HG03469 (cell line): ENCODE data around the gene ENG.
"Not testable (repeated sequence)": the region's sequence is repeated elsewhere in the genome, so short reads cannot be mapped to it uniquely, and the experiment has no call there.

ENCODE experiments used
- ATAC-seq: cut with Tn5 transposase; IDR thresholded peaks from one replicate; pipeline ENCODE4 v1.9.1; 2021; ENCODE audit warnings: mild to moderate bottlenecking, moderate library complexity, moderate number of reproducible peaks; ENCODE audit not compliant: unreplicated experiment

Gene ENG

DNA sequence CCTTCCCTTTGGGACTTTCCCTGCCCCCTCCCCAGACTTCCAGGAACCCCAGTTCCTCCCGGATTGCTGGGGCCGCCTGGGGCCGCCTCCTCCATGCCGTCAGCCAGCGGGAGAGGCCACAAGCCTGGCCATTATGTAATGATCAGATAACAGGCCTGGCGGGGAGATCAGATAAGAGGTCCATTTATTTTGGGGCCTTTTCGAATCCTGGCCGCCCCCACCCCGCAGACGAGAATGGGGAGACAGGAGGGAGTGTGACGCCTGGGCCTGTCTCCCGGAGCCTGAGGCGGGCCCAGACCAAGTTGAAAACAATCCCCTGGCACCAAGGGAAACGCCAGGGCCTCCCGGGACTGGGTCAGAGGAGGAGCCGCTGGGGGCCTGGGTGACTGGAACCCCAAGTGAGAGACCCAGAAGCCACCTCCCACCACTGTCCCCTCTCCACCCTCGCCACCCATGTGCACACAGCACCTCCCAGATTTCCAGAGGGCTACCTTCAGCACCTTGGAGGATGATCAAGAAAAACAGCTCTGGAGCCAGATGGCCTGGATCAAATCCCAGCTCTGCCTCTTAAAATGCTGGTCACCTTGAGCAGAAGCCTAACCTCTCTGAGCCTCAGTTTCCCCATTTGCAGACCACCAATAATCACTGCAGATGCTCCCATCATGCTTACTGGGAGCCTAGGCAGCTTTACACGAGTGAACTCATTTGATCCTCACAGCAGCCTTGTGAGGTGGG, 7.8 kb downstream of the ENG start:
- ATAC-seq, result no peak

DNA sequence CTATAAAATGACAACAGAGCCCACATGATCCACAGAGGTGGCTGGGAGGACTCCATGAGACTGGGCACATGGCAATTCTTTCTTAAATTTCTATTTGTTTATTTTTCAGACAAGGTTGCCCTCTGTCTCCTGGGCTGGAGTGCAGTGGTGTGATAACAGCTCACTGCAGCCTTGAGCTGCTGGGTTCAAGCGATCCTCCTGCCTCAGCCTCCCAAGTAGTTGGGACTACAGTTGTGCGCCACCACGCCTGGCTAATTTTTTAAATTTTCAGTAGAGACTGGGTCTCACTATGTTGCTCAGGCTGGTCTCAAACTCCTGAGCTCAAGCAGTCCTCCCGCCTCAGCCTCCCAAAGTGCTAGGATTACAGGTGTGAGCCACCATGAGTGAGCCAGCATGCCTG, 8.8 kb downstream of the ENG start:
- not testable (repeated sequence) for ATAC-seq

DNA sequence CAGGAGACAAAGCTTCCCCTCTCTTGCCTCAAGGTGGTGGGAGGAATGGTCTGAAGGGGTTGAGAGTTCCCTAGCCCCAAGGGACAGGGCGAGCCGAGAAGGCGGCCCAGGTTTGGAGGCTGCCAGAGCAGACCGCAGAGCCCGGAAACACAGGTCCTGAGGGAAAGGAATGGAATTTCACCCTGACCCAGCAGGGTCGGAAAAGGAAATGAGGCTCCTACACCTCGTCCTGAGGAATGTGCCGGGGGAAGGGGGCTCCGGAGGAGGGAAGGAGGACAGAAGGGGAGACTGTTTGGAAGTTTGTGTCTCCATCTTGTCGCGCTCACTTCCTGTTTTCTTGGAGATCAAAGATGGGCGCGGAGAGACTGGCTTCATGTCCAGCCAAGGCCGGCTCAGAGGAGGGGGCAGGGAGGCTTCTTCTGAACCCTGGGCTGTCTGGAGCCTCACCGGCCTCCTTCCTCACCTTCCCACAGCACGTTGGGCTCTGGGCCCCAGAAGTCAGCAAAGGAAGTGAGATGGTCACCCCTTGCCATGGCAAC, 9.6 kb downstream of the ENG start:
- ATAC-seq, result no peak

DNA sequence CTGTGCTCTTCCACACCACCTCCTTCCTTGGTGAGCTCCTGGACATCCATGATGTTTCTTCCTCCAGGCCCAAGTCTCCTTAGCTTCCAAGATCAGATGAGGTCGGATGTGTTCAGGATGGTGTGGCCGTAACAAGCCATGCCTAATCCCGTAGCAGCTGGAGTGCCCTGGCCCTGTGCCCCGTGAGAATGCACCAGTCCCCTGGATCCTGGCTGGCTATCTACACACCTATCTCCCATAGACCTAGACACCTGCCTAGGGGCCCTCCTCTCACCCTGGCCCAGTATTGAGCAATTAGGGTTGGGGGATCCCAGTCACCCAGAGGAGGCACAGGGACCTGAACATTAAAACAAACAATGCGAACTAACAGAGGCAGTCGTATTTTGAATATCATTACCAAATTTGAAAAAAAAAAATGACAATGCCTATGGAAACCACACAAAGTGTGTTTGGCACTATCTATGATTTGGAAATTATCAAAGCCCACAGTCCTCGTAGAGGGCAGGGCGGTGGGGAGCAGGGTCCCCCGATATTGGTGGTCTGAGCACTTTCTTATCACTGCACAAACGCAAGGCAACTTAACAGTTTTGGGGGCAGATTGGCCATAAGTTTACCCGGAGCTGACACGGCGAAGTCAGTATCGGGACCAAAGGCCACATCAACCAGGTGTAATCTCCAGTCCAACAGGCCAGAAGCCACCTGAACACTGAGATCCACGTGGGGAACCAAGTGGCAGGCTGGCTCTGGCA, 13.2 kb downstream of the ENG start:
- no peak for ATAC-seq

DNA sequence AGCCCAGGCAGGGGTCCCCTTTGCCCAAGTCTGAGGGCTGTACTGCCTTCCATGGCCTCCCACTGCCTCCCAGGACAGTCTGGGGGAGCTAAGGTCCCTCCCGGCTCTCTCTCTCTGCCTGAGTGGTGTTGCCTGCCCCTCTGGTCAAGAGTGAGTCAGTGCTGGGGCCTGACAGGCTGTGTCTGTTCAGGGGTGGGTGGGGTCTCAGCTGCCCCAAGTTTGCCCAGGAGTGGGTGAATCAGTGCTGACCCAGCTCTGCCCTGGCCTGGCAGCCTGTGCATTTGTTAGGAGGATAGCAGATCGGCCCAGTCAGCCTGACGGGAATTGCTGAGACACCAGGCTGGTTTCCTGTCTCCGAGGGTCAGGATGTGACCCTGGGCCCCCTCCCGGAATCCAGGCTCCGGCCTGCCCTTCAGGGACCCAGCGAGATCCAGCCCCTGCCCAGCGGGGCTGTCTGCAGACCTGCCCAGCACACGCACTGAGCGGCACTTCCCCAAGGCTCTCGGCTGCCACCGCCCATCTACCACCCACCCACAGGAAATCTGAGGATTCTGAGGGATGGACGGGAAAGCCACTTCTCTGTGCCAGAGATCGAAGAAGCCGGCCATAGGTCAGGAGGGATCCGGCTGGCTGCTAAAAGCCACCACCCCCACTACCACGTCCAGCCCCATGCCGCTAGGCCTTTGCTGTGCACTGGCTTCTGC, 15.9 kb downstream of the ENG start:
- no peak for ATAC-seq

DNA sequence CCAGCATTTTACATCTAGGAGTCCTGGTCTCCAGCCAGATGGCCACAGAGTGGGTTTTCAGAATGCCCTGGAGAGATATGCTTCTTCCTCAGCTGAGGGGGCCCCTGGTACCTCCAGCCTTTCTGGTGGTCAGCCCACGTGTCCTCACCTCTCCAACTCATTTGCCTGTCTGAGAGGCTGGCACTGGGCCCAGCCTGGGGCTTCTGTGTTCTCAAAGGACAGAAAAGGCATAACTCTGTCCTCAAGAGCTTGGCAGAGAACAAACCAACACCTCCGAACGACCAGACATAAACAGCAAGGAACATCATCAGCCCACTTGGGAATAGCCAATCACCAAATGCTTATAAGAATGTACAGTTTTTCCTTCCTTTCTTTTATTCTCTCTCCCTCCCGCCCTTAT, 17.1 kb downstream of the ENG start:
- no peak for ATAC-seq

DNA sequence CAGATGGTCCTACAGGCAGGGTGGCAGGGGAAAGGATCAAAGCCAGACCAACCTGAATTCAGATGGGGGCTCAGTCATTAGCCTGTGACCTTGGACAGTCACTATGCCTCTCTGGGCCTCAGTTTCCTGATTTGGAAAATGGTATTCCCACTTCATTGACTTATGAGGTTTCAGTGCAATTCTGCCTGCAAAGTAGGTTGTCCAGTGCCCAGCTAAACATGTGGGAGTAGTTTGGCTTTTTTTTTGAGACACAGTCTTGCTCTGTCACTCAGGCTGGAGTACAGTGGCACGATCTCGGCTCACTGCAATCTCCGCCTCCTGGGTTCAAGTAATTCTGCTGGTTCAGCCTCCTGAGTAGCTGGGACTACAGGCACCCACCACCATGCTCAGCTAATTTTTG, 17.9 kb downstream of the ENG start:
- not testable (repeated sequence) for ATAC-seq

DNA sequence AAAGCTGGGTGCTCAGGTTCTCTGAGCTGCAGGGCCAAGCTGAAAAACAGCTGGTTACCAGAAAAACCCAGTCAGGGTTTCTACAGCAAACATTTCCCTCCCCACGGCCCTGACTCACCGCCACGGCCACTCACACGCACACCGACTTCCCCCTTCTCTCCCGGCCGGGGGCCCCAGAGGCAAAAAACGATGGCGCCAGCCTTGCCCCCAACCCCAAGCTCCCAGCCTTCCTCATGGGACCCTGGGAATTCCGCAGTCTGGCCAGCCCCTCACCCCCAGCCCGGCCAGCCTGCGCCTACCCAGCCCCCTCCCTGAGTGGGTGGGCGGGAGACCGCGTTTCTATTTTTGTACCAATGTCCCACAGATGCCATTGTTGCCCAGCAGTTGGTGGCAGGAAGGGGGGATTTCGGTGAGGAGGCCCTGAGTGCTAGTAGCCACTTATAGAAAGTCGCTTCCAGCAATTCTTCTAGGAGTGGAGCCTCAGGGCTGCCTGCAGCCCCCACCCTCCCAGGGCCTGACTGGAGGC, 18.4 kb downstream of the ENG start:
- ATAC-seq, result no peak

DNA sequence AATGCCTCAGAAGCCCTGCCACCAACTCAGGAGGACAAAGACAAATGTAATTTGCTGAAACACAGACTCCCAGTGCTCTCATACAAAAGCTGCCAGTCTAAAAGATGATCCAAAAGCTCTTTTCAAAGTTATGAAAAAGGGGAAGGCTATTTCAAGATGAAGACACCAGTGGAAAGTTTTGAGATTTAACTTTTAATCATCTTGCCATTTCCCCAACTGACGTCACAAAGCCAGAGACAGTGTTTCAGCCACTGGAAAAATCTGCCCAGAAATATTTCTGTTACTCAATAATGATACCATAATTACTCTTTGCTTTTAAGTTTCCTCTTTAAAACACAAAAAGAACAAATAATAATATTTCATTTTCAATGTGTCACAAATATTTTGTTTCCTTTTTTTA, 20.9 kb downstream of the ENG start:
- no peak for ATAC-seq

DNA sequence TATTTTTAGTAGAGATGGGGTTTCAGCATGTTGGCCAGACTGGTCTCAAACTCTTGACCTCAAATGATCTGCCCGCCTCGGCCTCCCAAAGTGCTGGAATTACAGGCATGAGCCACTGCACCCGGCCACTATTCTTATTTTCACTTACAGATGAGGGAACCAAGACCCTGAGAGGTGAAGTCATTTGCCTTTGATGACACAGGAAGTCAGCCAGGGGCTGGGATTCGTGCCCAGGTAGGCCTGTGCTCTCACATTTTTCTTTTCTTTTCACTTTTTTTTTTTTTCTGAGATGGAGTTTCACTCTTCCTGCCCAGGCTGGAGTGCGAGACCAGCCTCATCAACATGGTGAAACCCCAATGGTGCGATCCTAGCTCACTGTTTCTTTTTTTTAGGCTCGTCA, 22.2 kb downstream of the ENG start:
- ATAC-seq, result no peak

DNA sequence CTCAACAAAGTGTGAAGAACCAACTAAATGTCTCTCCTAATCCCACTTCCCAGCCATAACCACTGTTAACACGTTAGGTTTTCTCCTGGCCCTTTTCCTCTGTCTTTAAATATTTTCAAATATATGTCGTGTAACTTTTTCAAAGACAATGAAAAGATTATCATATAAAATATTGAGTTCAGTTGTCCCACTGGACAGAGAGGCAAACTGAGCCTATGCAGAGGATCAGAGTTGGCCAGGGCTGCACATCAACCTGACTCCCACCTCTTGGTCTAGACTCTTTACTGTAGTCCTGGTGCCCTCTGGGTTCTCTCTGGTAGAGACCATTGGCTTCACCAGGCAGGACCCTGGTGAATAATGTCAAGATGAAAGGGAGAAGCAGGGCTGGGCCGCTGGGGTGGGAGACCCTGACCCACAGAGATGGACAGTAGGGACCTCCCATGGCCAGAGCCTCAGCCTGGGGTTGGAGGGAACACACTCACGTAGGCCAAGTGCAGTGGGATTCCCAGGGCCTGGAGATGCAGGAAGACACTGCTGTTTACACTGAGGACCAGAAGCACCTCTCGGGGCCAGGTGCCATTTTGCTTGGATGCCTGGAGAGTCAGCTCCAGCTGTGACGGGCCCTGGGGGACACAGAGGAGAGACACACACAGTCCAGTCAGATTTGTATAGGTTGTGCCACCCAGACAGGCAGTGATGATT, 25.1 kb downstream of the ENG start:
- ATAC-seq, result no peak

DNA sequence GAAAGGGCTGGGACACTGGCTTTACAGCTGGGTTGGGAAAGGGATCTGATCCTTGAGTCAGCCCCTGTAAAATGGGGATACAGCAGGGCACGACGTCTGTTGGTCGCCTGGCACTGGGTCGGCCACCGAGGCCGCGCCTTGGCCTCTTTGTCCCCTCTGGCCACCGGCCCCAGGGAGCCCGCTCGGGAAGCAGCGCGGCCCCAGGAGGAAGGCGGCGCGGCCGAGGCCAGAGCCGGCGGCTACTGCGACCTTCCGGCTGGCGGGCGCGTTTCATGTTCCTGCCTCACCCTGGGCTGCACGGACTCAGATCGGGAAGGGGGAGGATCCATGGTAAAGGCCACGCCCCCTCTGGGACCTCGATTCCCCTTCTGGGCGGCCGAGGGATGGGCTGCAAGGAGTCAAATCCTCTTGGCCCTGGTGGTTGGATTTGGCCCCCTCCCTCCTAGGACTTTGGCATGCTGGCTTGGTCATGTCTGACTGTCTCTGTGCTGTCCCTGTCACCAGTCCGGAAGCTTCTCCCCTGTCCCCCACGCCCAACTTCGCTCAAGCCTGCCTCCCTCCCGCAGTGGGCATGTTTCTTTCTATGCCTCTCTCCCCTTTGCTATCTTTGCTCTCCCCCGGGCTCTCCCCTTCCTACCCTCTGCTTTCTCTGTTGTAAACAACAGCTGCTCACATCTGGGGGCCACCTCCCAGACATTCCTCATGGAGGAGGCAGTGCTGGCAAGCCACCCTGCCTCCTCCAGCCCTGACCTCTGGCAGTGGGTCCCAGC, 26.0 kb downstream of the ENG start:
- ATAC-seq, result no peak

DNA sequence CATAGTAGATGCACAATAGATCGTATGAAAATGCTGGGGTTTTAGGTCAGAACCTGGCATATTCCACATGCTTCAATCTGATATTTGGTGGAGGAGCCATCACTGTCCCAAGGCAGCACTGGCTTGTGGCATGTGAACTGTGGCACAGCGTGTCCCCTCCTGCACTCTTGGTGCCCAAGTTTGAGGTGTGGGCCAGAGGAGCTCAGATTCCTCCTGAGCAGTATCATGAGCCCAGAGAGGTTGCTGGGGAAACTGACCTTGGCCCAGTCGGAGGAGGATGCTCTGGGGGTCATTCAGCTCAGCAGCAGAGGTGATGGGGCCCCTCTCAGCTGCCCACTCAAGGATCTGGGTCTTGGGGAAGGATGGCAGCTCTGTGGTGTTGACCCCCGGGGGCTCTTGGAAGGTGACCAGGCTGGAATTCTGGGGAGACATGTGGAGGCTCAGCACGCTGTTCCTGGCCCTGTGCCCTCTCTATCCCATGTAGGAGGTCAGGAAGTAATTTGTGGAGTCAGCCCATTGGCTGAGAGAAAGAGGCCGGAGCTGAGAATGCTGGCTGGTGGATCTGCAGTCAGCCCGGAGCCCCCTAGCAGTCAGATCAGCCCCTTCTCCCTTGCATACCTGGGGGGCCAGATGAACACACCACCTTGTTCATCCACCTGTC, 28.1 kb downstream of the ENG start:
- no peak for ATAC-seq

DNA sequence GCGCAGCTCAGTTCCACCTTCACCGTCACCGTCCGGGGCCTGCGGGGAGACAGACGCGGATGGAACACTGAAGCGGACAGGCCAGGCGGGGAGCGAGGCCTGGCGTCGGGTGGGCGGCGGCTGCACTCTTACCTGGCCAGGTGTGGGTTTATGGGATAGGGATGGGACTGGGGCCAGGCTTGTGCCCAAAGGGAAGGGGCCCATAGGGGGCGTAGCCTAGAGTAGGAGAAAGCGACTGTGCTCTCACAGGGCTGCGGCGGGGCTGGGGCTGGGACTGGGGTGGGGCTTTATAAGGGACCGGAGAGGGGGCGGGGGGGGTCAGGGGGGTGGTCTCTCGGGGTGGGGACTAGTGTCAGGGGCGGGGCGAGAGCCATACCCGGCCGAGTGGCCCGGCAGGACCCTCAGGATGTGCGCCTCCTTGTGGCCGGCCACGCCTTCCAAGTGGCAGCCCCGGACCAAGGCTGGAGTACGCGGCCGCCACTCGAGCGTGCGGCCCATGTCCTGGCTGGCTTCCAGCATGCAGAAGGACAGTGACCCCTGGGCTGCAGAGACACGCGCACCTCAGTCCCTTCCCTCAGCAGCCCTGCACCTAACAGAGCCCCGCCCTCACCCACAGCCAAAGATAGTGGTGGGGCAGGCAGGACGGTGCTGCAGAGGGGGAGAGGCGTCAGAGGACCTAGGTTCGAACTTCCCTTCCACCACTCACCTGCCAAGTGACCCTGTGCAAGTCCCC, 29.0 kb downstream of the ENG start:
- no peak for ATAC-seq

DNA sequence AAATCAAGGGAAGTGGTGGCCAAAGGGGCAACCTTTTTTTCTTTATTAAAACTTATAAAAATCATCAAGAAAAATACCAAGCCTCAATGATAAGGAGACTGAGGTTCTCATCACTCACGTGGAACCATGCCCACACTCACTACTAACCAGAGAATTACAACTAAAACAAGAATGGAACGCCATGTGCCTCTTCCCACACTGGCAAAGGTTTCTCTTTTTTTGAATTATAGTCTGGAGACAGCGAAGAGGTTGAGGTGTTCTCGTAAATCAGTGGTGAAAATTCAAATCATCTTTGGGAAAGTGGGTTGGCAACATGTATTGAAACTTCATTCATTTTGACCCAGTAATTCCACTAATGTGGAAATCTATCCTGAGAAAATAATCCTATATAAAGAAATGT, 32.4 kb downstream of the ENG start:
- no peak for ATAC-seq

DNA sequence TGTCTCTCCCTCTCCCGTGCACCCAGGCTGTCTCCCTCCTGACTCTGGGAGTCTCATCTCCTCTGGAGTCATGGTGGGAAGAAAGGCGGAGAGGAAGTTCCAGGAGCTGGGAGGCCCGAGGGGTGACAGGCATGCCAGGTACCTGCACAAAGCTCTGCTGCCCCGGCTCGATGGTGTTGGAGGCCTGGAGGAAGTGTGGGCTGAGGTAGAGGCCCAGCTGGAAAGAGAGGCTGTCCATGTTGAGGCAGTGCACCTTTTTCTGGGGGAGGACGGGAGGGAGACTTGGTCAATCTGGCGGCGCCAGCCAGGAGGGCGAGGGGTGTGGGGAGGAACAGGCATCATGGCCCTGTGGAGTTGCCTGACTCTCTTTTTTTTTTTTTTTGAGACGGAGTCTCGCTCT, 35.9 kb downstream of the ENG start:
- ATAC-seq, result no peak

DNA sequence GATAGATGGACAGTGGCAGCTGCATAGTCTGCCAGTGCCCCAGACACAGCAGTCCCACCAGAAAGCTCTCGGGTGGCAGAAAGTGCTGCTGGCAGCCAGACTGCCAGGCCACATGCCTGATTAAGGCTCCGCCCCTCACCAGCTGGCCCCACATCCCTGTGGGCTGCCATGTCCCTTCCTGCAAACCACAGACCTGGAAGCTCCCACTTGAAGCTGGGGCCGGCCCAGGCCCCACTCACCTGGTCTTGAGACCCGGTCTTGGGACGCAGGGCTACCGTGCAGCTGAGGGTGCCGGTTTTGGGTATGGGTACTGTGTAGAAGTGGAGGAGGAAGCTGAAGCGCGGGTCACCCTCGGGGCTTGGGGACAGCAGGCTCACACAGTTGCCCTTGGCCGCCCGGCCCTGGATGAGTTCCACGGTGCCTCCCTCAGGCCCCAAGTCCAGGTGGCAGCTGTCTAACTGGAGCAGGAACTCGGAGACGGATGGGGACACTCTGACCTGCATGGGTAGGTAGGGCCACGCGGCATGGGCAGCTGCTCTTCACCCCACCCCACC, 36.5 kb downstream of the ENG start:
- no peak for ATAC-seq

DNA sequence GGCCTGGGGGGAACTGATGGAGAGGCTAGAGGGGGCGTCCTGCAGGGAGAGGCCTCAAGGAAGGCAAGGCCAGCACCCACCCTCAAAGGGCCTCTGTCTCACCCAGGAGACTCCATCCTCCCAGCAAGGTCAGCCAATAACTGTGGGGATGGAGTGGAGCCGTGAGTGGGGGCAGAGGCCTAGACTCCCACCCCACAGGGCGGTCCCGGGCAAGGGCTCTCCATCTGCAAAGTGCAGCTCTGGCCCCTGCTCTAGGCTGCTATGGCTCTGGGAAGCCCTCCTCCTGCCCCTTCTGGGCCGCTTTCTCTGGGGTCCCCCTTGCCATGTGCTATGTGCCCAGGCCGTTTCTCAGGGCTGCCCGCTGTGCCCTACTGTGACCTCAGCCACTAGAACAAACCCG, 37.7 kb downstream of the ENG start:
- ATAC-seq, result no peak

DNA sequence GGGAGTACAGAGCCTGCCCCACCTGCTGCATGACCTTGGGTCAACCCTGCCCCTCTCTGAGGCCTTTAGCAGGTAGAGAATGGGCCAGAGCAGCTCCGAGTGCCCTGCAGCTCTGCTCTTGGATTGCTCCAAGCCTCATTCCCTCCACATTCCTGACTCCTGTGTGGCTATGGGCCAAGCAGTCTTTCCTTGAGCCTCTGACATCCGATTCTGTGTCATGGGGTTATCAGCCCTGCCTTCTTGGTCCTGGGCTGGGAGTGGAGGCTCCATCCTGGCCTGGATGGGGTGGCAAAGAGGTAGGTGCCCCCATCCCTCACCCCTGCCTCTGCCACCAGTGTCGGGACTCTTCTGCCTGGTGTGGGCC, 38.1 kb downstream of the ENG start:
- no peak for ATAC-seq
